ENCODE measurements around the gene GRM8. TPM values are rescaled to one million over a fixed set of nuclear protein-coding genes. Genes with fewer than 3 reads are reported as not detected.
A peak's percentile ranks its signal among the peaks of the same experiment; 100 is the strongest.

GRM8 gene
- total RNA-seq, 2 experiments from 2014 or later = not detected

- Mint-ChIP-seq H3K27ac (no peak overlapping the region), H3K9me3 (ENCODE audit: low read depth) (no peaks in the 10 kb centered on the region)
- CTCF ChIA-PET = no interaction called here
Measured at GRCh38 chr7:126702242-126703016, 550.3 kb downstream of the GRM8 start.

GRCh38 chr7:126700807-126701604 lies 551.7 kb downstream of the GRM8 start:
- peaks cover 15% of the 10 kb centered on the region for H3K4me1 Mint-ChIP-seq
- H3K9me3 Mint-ChIP-seq (ENCODE audit: low read depth) = no peaks in the 10 kb centered on the region
- H3K27ac Mint-ChIP-seq = peak overlapping the region; percentile 57
- H3K27me3 Mint-ChIP-seq = peaks cover 15% of the 10 kb centered on the region
- DNase-seq (peak; percentile 90), ATAC-seq (peak; percentile 100)
- H3K36me3 Mint-ChIP-seq = no peaks in the 10 kb centered on the region
- H3K4me3 Mint-ChIP-seq = no peak overlapping the region
- CTCF ChIA-PET = no interaction called here

More at GRCh38 chr7:126702242-126703016, 550.3 kb downstream of the GRM8 start:
- H3K4me3 Mint-ChIP-seq = no peak overlapping the region
- no peak for DNase-seq
- H3K36me3 Mint-ChIP-seq = no peaks in the 10 kb centered on the region
- H3K27me3 Mint-ChIP-seq = peaks cover 15% of the 10 kb centered on the region
- no peak for ATAC-seq
- peaks cover 15% of the 10 kb centered on the region for H3K4me1 Mint-ChIP-seq

DNA sequence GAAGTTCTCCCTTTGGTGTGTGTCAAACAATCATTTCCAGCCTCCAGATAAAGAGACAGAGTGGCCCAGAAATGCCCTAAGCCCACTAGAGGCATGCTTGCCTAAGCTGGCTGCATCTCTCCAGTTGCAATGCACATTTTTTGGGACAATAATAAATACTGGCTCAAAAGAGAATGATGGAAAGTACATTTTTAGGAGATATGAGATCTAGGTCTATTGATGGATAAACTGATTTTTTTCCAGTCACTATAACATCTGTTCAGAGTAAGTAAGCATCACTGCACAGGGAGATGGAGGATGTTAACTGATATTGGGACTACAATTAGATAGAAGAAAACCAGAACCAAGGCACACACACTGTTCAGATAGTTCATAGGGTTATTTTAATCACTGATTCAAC lies 553.0 kb downstream of the GRM8 start:
- peaks cover 15% of the 10 kb centered on the region for H3K4me1 Mint-ChIP-seq
- CTCF ChIA-PET = no interaction called here
- peaks cover 15% of the 10 kb centered on the region for H3K27me3 Mint-ChIP-seq
- H3K36me3 Mint-ChIP-seq = no peaks in the 10 kb centered on the region
- ATAC-seq = no peak
- no peaks in the 10 kb centered on the region for H3K9me3 Mint-ChIP-seq (ENCODE audit: low read depth)
- no peak overlapping the region for H3K4me3 Mint-ChIP-seq
- H3K27ac Mint-ChIP-seq = no peak overlapping the region
- no peak for DNase-seq

DNA sequence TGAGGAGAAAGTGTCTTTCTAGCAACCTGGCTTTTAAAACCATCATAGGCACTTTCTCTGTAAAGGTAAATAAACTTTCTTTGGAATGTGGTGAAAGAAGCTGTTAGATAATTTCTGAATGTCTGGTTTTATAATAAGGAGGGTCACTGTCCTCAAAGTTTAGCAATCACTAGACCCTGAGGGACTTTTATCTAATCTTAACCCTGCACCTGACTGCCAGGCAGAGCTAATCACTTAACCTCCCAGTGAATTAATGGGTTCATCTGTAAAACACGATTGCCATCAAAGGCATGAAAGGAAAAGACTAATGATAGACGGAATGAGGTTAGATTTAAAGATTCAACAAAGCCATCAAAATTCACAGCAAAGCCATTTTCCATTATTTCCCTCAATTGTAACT lies 553.8 kb downstream of the GRM8 start:
- CTCF ChIA-PET = no interaction called here
- no peak for DNase-seq
- Mint-ChIP-seq H3K4me1 (peaks cover 15% of the 10 kb centered on the region), H3K27ac (no peak overlapping the region), H3K4me3 (no peak overlapping the region), H3K9me3 (ENCODE audit: low read depth) (no peaks in the 10 kb centered on the region), H3K27me3 (peaks cover 15% of the 10 kb centered on the region), H3K36me3 (no peaks in the 10 kb centered on the region)
- ATAC-seq = no peak

DNA sequence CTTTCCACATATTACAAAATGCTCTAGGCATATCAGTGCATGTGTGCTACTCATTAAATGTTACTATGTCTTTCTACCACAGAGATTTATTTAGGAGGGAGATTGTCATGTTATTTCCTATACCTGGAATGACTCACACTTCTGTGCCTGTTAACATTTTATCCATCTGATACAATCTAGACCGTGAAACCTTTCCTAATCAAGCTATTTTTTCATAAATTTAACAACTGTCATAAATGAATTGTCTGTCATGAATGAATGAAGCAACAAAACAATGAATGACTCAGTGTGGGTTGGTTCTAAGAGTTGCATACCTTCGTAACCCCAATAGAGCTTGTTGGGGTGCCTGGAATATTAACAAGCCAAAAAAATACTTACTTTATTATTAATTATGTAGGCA lies 554.3 kb downstream of the GRM8 start:
- ATAC-seq = no peak
- DNase-seq = no peak
- Mint-ChIP-seq H3K4me1 (peaks cover 15% of the 10 kb centered on the region), H3K36me3 (no peaks in the 10 kb centered on the region), H3K27me3 (peaks cover 15% of the 10 kb centered on the region), H3K4me3 (no peak overlapping the region), H3K27ac (no peak overlapping the region), H3K9me3 (ENCODE audit: low read depth) (no peaks in the 10 kb centered on the region)
- CTCF ChIA-PET = no interaction called here

DNA sequence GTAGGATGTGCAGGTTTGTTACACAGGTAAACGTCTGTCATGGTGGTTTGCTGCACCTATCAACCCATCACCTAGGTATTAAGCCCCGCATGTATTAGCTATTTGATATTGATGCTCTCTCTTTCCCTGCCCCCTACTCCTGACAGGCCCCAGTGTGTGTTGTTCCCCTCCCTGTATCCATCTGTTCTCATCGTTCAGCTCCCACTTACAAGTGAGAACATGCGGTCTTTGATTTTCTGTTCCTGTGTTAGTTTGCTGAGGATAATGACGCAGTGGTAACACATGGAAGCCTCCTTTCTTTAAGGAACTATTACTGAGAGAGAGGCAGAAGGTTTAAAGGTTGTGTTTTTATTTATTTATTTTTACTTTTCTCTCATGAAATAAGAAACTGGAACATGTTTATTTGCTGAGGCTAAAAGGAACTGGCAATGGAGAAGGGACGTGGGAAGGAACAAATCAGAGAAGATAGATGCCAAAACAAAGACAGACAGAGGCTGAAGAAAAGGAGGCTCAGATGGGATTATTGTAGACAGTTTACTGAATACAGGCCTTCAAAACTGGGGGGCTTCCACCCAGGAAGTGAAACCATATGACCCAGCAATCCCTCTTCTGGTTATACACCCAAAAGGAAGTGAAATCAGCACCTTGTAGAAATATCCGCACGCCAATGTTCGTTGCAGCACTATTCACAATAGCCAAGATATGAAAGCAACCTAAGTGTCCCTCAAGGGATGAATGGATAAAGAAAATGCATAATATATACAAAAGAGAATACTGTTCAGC lies 556.3 kb downstream of the GRM8 start:
- ATAC-seq (no peak), DNase-seq (no peak)
- H3K4me3 Mint-ChIP-seq = no peak overlapping the region
- H3K27ac Mint-ChIP-seq = no peak overlapping the region
- H3K36me3 Mint-ChIP-seq = no peaks in the 10 kb centered on the region
- H3K27me3 Mint-ChIP-seq = peaks cover 9% of the 10 kb centered on the region
- H3K9me3 Mint-ChIP-seq (ENCODE audit: low read depth) = no peaks in the 10 kb centered on the region
- peaks cover 9% of the 10 kb centered on the region for H3K4me1 Mint-ChIP-seq
- CTCF ChIA-PET = no interaction called here

- no peak for ATAC-seq
Measured at GRCh38 chr7:126690848-126691751, 561.6 kb downstream of the GRM8 start.

DNA sequence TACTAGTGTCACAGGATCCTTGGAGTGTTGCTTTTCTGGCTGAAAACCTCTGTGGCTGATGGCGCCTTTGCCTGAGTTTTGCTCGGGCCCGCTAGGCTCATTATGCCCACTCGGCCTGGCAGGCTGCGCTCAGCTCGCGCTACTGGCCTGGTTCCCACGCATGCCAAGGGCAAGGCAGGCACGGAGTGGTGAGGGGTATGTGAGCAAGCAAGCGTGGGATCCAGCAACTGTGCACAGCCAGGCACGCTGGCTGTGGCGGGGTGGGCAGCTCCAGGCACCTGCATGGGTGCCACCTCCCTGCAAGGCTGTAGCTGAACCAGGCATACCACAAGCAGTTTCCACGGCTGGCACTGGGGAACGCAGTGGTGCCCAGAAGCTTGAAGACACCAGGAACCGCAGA lies 562.6 kb downstream of the GRM8 start:
- Mint-ChIP-seq H3K27ac (no peak overlapping the region), H3K4me1 (no peaks in the 10 kb centered on the region), H3K9me3 (ENCODE audit: low read depth) (no peaks in the 10 kb centered on the region), H3K4me3 (no peak overlapping the region), H3K36me3 (no peaks in the 10 kb centered on the region), H3K27me3 (no peaks in the 10 kb centered on the region)
- CTCF ChIA-PET = no interaction called here
- ATAC-seq = no peak
- no peak for DNase-seq

More at GRCh38 chr7:126690848-126691751, 561.6 kb downstream of the GRM8 start:
- Mint-ChIP-seq H3K4me1 (no peaks in the 10 kb centered on the region), H3K4me3 (no peak overlapping the region), H3K36me3 (no peaks in the 10 kb centered on the region), H3K27me3 (no peaks in the 10 kb centered on the region), H3K9me3 (ENCODE audit: low read depth) (no peaks in the 10 kb centered on the region), H3K27ac (no peak overlapping the region)
- CTCF ChIA-PET = no interaction called here
- no peak for DNase-seq

- CTCF ChIA-PET = no interaction called here
- Mint-ChIP-seq H3K9me3 (ENCODE audit: low read depth) (no peaks in the 10 kb centered on the region), H3K27ac (no peak overlapping the region), H3K36me3 (no peaks in the 10 kb centered on the region), H3K4me1 (no peaks in the 10 kb centered on the region), H3K4me3 (no peak overlapping the region), H3K27me3 (no peaks in the 10 kb centered on the region)
- ATAC-seq = no peak
- DNase-seq = no peak
Measured at GRCh38 chr7:126689037-126689436, 563.7 kb downstream of the GRM8 start.

DNA sequence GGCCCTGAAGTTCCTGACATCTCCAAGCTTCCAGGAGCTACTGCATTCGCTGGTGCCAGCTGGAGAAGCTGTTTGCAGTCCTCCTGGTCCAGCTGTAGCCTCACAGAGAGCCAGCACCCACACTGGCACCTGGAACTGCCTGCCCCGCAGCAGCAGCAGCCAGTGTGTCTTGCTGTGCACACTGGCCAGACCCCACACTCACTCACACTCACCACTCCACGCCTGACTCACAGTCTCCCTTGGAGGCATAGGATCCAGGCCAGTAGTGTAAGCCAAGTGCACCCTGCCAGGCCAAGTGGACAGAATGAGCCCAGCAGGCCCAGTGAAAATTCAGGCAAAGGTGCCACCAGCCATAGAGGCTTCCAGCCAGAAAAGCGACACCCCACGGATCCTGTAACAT lies 566.3 kb downstream of the GRM8 start:
- CTCF ChIA-PET = no interaction called here
- DNase-seq (no peak), ATAC-seq (no peak)
- Mint-ChIP-seq H3K36me3 (no peaks in the 10 kb centered on the region), H3K27me3 (no peaks in the 10 kb centered on the region), H3K4me3 (no peak overlapping the region), H3K27ac (no peak overlapping the region), H3K9me3 (ENCODE audit: low read depth) (no peaks in the 10 kb centered on the region), H3K4me1 (no peaks in the 10 kb centered on the region)

GRCh38 chr7:126685596-126685995 lies 567.1 kb downstream of the GRM8 start:
- Mint-ChIP-seq H3K4me1 (no peaks in the 10 kb centered on the region), H3K27me3 (no peaks in the 10 kb centered on the region), H3K27ac (no peak overlapping the region), H3K9me3 (ENCODE audit: low read depth) (no peaks in the 10 kb centered on the region), H3K4me3 (no peak overlapping the region), H3K36me3 (no peaks in the 10 kb centered on the region)
- DNase-seq (no peak), ATAC-seq (no peak)
- CTCF ChIA-PET = no interaction called here

GRCh38 chr7:126685018-126685573 lies 567.6 kb downstream of the GRM8 start:
- ATAC-seq (no peak), DNase-seq (no peak)
- H3K27me3 Mint-ChIP-seq = no peaks in the 10 kb centered on the region
- no peaks in the 10 kb centered on the region for H3K36me3 Mint-ChIP-seq
- no peaks in the 10 kb centered on the region for H3K9me3 Mint-ChIP-seq (ENCODE audit: low read depth)
- H3K27ac Mint-ChIP-seq = no peak overlapping the region
- CTCF ChIA-PET = no interaction called here
- no peak overlapping the region for H3K4me3 Mint-ChIP-seq
- no peaks in the 10 kb centered on the region for H3K4me1 Mint-ChIP-seq

GRCh38 chr7:126682176-126682575 lies 570.6 kb downstream of the GRM8 start:
- Mint-ChIP-seq H3K4me3 (no peak overlapping the region), H3K4me1 (no peaks in the 10 kb centered on the region), H3K9me3 (ENCODE audit: low read depth) (no peaks in the 10 kb centered on the region), H3K27ac (no peak overlapping the region), H3K36me3 (no peaks in the 10 kb centered on the region), H3K27me3 (no peaks in the 10 kb centered on the region)
- no peak for DNase-seq
- CTCF ChIA-PET = no interaction called here
- ATAC-seq = no peak

Data from activated CD8-positive, alpha-beta memory T cell treated with anti-CD3 and anti-CD28 coated beads, Interleukin-2, amount 10 ng/mL, durations not matched to agents 7 days and 5 days (primary cell).